Activated naive CD8-positive, alpha-beta T cell treated with anti-CD3 and anti-CD28 coated beads, Interleukin-2, amount 50 U/mL, for 24 hours (primary cell): ENCODE measurements around the gene HEXB.
"Not testable (repeated sequence)": the region's sequence is repeated elsewhere in the genome, so short reads cannot be mapped to it uniquely, and the experiment has no call there.

Source experiments
- ATAC-seq: fragments of 150-1000 bp; cut with Tn5 transposase; one replicate; pipeline ENCODE4 v1.10.0; 2021
- DNase-seq: peaks from one replicate; pipeline ENCODE4 v3.0.0; 2021
- H3K27ac Mint-ChIP-seq: one replicate; pipeline ENCODE4 v1.8.0; 2021; ENCODE audit warnings: mild to moderate bottlenecking, mixed read lengths
- H3K27me3 Mint-ChIP-seq: one replicate; pipeline ENCODE4 v1.8.0; 2021; ENCODE audit warnings: mixed read lengths
- H3K36me3 Mint-ChIP-seq: one replicate; pipeline ENCODE4 v1.8.0; 2021; ENCODE audit warnings: low read depth, mixed read lengths
- H3K4me1 Mint-ChIP-seq: one replicate; pipeline ENCODE4 v1.8.0; 2021; ENCODE audit warnings: mixed read lengths
- H3K4me3 Mint-ChIP-seq: one replicate; pipeline ENCODE4 v1.8.0; 2021; ENCODE audit warnings: mild to moderate bottlenecking, moderate library complexity, mixed read lengths
- H3K9me3 Mint-ChIP-seq: one replicate; pipeline ENCODE4 v1.8.0; 2021; ENCODE audit warnings: mixed read lengths

The HEXB gene

GRCh38 chr5:74748742-74749141 lies 63.7 kb downstream of the HEXB start:
- not testable (repeated sequence) for ATAC-seq, H3K9me3 Mint-ChIP-seq, DNase-seq, H3K27me3 Mint-ChIP-seq, H3K4me1 Mint-ChIP-seq, H3K4me3 Mint-ChIP-seq, H3K27ac Mint-ChIP-seq
- peaks cover 47% of the 10 kb centered on the region for H3K36me3 Mint-ChIP-seq

- no peak for ATAC-seq
- H3K36me3 Mint-ChIP-seq, result peaks cover 40% of the 10 kb centered on the region
- no peak overlapping the region for H3K4me3 Mint-ChIP-seq
- no peak overlapping the region for H3K27ac Mint-ChIP-seq
- H3K9me3 Mint-ChIP-seq, result no peaks in the 10 kb centered on the region
- H3K4me1 Mint-ChIP-seq, result peaks cover 48% of the 10 kb centered on the region
- H3K27me3 Mint-ChIP-seq, result no peaks in the 10 kb centered on the region
- no peak for DNase-seq
Observed at GRCh38 chr5:74761241-74761640, 76.2 kb downstream of the HEXB start.

- H3K4me3 Mint-ChIP-seq, result no peak overlapping the region
- H3K9me3 Mint-ChIP-seq, result no peaks in the 10 kb centered on the region
- peaks cover 33% of the 10 kb centered on the region for H3K36me3 Mint-ChIP-seq
- peaks cover 54% of the 10 kb centered on the region for H3K4me1 Mint-ChIP-seq
- DNase-seq, result no peak
- no peaks in the 10 kb centered on the region for H3K27me3 Mint-ChIP-seq
- H3K27ac Mint-ChIP-seq, result peak overlapping the region; percentile 60
- peak; percentile 67 for ATAC-seq
Observed at GRCh38 chr5:74762599-74762998, 77.6 kb downstream of the HEXB start.

- Mint-ChIP-seq H3K36me3 (peaks cover 27% of the 10 kb centered on the region), H3K27ac (no peak overlapping the region), H3K4me3 (no peak overlapping the region), H3K4me1 (peaks cover 61% of the 10 kb centered on the region), H3K9me3 (no peaks in the 10 kb centered on the region), H3K27me3 (no peaks in the 10 kb centered on the region)
- ATAC-seq (no peak), DNase-seq (no peak)
Observed at GRCh38 chr5:74763504-74763903, 78.5 kb downstream of the HEXB start.

- H3K9me3 Mint-ChIP-seq, result no peaks in the 10 kb centered on the region
- peaks cover 31% of the 10 kb centered on the region for H3K36me3 Mint-ChIP-seq
- no peaks in the 10 kb centered on the region for H3K27me3 Mint-ChIP-seq
- H3K27ac Mint-ChIP-seq, result peak overlapping the region; percentile 62
- H3K4me1 Mint-ChIP-seq, result peaks cover 66% of the 10 kb centered on the region
- peak overlapping the region; percentile 100 for H3K4me3 Mint-ChIP-seq
- ATAC-seq (no peak), DNase-seq (no peak)
Observed at GRCh38 chr5:74765201-74765600, 80.2 kb downstream of the HEXB start.

GRCh38 chr5:74765929-74766328 lies 80.9 kb downstream of the HEXB start:
- Mint-ChIP-seq H3K4me1 (peaks cover 64% of the 10 kb centered on the region), H3K4me3 (peak overlapping the region; percentile 100), H3K36me3 (peaks cover 37% of the 10 kb centered on the region), H3K9me3 (no peaks in the 10 kb centered on the region), H3K27me3 (no peaks in the 10 kb centered on the region), H3K27ac (no peak overlapping the region)
- ATAC-seq (no peak), DNase-seq (no peak)

GRCh38 chr5:74766418-74766848 lies 81.4 kb downstream of the HEXB start:
- Mint-ChIP-seq H3K4me1 (peaks cover 60% of the 10 kb centered on the region), H3K27ac (peak overlapping the region; percentile 99), H3K36me3 (peaks cover 41% of the 10 kb centered on the region), H3K9me3 (no peaks in the 10 kb centered on the region), H3K27me3 (no peaks in the 10 kb centered on the region), H3K4me3 (peak overlapping the region; percentile 100)
- peak; percentile 37 for ATAC-seq
- no peak for DNase-seq

GRCh38 chr5:74766849-74767578 lies 82.0 kb downstream of the HEXB start, which contains the start of the genes GFM2 and NSA2:
Gene GFM2 (minus strand): TSS chr5:74767117. CDS start chr5:74763742, 3,375 bp downstream.
Gene NSA2 (plus strand): TSS chr5:74767249. CDS start chr5:74767361, 112 bp downstream.
- peaks cover 39% of the 10 kb centered on the region for H3K36me3 Mint-ChIP-seq
- H3K4me3 Mint-ChIP-seq, result peak within 1 kb of the TSS; percentile 100
- DNase-seq (peak; percentile 92), ATAC-seq (peak; percentile 90)
- H3K9me3 Mint-ChIP-seq, result no peaks in the 10 kb centered on the region
- peak within 1 kb of the TSS; percentile 99 for H3K27ac Mint-ChIP-seq
- no peaks in the 10 kb centered on the region for H3K27me3 Mint-ChIP-seq
- peaks cover 54% of the 10 kb centered on the region for H3K4me1 Mint-ChIP-seq

- H3K4me1 Mint-ChIP-seq, result peaks cover 49% of the 10 kb centered on the region
- peak overlapping the region; percentile 99 for H3K27ac Mint-ChIP-seq
- peak overlapping the region; percentile 100 for H3K4me3 Mint-ChIP-seq
- ATAC-seq (peak; percentile 12), DNase-seq (no peak)
- peaks cover 41% of the 10 kb centered on the region for H3K36me3 Mint-ChIP-seq
- no peaks in the 10 kb centered on the region for H3K27me3 Mint-ChIP-seq
- no peaks in the 10 kb centered on the region for H3K9me3 Mint-ChIP-seq
Observed at GRCh38 chr5:74767579-74767913, 82.5 kb downstream of the HEXB start.
